HT1080 (cell line): ENCODE measurements around the gene ALDH1L1. TPM values are rescaled to one million over a fixed set of nuclear protein-coding genes. Genes with fewer than 3 reads are reported as not detected.
"Not testable (repeated sequence)": the region's sequence is repeated elsewhere in the genome, so short reads cannot be mapped to it uniquely, and the experiment has no call there.

ENCODE experiments used
- DNase-seq: peaks from one replicate; pipeline ENCODE4 v3.0.0-alpha.2; 2015; ENCODE audit warnings: low read depth
- total RNA-seq: library from RNA; depleted of rRNA; stranded (reverse); fragments of >200 nt; shearing (Covaris generic); gene quantifications from 2 replicates; pipeline ENCODE4 v1.2.3, GENCODE V29; 2014

ALDH1L1 gene
- total RNA-seq, 1 experiment from 2014 or later = 14.5 TPM

- DNase-seq = peak; percentile 90
These were observed 96.2 kb downstream of the ALDH1L1 start, which contains the start of gene SLC41A3 for GRCh38 chr3:126083913-126084767. Gene SLC41A3, minus strand, starts transcription at chr3:126084124. Its CDS starts 15,905 bp downstream, at chr3:126068219.

GRCh38 chr3:126083511-126083912 is 96.9 kb downstream of the ALDH1L1 start:
- peak; percentile 47 for DNase-seq

DNA sequence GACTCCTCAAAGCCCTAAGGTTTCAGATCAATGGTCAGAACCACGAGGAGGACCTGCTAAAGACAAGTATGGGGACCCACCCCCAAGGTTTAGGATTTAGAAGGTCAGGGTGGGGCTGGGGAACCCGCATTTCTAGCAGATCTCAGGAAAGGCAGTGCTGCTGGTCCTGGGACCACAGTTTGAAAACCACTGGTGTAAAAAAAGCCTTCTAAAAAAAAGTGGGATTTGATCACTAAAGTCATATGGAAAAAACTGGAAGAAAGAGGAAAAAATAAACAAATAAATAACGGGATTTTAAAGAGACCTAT is 97.3 kb downstream of the ALDH1L1 start:
- DNase-seq = no peak

GRCh38 chr3:126082362-126083137 is 97.8 kb downstream of the ALDH1L1 start:
- no peak for DNase-seq

DNA sequence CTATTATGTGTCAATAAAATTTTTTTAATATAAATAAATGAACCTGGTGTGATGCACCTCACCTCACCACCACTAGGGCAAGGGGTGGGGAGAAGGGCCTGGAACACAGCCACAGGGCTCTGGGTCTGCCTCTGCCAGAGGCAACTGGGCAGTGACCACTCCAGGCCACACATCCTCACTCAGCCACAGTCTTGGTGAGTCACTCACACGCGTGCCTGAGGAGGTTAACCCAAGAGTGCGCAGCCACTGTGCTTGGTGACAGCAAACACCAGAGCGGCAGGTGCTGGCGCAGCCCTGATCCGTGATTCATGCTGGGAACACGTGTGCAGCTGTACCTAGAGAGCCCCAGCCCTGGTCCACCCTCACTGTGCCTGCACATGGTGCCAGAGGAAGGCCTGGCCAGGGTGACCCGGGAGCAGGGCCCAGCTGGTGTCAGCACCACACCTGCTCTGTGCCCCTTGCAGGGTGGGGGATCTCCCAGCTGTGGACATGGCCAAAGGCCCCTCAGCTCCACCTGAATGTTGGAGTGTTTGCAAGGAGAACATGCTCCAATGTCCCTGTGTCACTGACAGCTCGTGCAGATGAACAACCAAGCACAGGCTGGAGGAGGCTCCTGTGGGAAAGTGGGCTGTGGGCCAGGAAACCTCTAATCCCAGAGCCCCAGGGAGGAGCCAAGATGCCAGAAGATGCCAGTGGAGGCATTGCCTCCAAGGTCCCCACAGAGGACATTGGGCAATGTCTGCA is 98.6 kb downstream of the ALDH1L1 start:
- peak; percentile 92 for DNase-seq

GRCh38 chr3:126080970-126081369 is 99.4 kb downstream of the ALDH1L1 start:
- no peak for DNase-seq

DNA sequence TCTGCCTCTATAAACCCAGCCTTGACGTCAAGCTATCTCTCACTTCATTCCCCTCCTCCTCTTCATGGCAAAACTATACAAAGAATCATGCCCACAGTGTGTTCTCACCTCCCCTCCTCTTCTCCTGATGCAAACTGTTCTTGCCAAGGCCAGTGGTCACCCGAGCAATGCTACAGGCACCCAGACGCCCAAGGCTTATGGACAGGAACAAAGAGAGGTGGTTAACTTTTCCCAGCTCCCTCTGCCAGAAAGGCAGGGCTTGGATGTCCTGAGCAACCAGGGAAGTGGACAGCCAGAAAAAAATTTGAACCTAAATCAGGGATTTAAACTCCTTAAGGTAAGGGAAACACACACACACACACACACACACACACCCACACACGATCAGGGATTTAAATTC is 101.5 kb downstream of the ALDH1L1 start:
- no peak for DNase-seq

DNA sequence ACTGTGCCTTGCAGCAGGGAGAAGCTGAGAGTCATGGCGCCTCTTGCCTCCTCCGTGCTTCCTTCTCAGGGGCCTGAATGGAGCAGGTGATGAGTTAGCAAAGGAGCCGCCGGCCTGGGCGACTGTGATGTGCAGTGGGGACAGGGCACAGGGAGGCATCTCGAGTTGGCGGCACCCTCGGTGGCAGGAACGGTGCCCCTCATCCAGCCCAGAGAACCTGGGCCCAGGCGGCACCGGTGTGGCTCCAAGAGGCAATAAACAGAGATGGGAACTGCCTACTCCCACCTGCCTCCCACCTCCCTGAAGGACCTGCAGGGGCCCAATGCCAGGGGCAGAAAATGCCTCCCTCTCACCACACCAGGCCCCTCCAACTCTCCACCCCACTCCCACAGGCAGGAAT is 102.6 kb downstream of the ALDH1L1 start:
- no peak for DNase-seq

- no peak for DNase-seq
These were observed 104.2 kb downstream of the ALDH1L1 start for GRCh38 chr3:126076140-126076539.

DNA sequence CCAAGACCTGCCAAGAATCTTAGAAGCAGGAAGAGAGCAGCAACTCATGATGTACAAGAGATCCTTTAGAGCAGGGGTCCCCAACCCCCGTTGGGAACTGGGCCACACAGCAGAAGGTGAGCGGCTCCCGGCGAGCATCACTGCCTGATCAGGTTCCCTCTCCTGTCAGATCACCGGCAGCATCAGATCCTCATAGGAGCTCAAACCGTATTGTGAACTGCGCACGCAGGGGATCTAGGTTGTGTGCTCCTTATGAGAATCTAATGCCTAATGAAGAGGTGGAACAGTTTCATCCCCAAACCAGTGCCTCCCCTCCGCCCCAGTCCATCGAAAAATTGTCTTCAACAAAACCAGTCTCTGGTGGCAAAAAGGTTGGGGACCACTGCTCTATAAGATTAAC is 110.2 kb downstream of the ALDH1L1 start:
- DNase-seq = no peak

DNA sequence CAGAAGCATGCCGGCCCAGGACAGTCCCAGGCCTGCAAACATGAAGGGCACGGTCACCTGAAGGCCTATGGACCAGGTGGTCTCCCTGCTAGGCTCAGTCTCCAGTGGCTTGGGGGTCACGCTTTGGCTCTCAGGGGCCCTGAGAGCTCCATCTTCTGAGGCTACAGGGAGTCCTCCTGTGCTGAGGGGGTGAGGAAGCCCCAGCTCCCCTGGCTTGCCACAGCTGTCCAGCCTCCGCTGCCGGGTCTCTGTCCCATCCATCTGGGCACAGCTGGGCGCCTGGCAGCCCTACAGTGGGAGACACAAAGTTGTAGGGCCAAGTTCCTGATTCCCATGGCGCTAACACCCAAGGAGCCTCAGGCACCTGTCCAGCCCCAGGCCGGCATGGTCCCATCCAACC is 112.4 kb downstream of the ALDH1L1 start:
- DNase-seq = no peak

DNA sequence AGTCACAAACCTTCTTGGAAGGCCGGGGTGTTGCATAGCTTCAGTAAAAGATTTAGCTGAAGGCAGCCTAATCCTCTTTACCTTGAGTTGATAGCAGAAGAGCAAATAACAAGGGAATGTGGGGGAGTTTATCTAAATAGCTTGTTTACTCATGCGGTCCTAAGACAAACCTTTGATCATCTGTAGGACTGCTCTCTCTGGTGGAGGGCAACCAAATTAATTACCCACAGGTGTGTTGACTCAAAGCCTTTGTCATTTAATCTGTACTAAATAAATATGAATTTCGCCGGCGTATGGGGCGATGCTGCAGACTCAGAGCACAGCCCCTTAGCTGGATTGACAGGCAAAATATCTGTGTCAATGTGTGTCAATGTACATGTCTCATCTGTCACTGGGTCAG is 113.7 kb downstream of the ALDH1L1 start:
- DNase-seq = not testable (repeated sequence)

- DNase-seq = no peak
These were observed 114.5 kb downstream of the ALDH1L1 start for GRCh38 chr3:126065876-126066275.

DNA sequence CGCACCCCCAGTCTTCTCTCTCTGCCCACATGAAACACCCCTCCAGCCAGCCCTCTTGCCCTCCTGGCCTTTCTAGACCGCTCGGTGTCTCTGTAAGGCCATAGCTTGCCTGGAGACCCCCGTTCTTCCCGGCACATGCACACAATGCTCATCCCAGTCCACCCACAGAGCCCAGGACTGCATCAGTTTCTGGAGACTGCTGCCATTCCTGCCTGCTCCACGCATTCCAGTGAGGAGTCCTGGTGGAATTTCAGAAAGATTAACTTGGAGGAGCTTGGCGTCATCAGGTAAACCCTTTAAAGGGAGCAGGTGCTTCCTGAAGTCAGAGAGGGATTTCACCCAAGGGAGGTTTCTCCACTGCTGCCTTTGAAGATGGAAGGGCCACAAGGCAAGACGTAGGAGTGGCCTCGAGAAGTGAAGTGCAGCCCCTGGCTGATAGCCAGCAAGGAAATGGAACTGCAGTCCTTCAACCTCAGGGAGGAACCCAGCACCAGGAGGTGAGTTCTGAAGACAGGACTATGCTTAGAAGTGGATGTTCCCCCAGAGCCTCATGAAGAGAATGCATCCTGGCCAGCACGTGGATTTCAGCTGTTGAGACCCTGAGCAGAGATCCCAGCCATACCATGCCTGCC is 115.6 kb downstream of the ALDH1L1 start:
- DNase-seq = no peak

- DNase-seq = no peak
These were observed 116.9 kb downstream of the ALDH1L1 start for GRCh38 chr3:126063358-126063965.

- DNase-seq = no peak
These were observed 118.9 kb downstream of the ALDH1L1 start for GRCh38 chr3:126061301-126062032.

GRCh38 chr3:126060613-126061145 is 119.7 kb downstream of the ALDH1L1 start:
- DNase-seq = no peak

- DNase-seq = no peak
These were observed 121.7 kb downstream of the ALDH1L1 start for GRCh38 chr3:126058666-126059065.

- DNase-seq = no peak
These were observed 122.5 kb downstream of the ALDH1L1 start for GRCh38 chr3:126057936-126058335.

GRCh38 chr3:126057501-126057819 is 122.9 kb downstream of the ALDH1L1 start:
- no peak for DNase-seq
